NCI-H69 (cell line): ENCODE data around the gene NTS.
A peak's percentile ranks its signal among the peaks of the same experiment; 100 is the strongest.

Experiments used
- DNase-seq: peaks from one replicate; lab custom pipeline; 2025; lab: John Stamatoyannopoulos, UW

NTS gene

GRCh38 chr12:85923767-85924331 is 49.8 kb downstream of the NTS start:
- peak; percentile 49 for DNase-seq

DNA sequence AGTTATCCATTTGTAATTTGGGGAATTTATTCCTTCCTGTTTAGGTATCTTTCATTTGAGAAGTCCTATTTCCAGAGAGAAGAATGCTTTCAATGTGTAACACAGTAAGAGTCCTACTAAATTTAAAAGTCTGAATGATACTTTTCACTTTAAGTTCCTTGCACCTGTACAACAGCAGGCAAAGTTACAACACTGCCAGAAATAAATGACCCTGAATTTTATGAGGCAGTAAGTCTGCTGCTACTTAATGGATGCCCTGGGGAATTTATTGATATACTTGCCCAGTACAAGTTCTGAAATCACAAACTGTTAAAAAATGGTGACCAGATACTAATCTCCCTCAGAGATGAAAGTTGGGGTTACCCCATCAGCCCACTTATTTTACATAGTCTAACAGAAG is 53.1 kb downstream of the NTS start:
- peak; percentile 40 for DNase-seq
